Stimulated activated CD8-positive, alpha-beta memory T cell treated with anti-CD3 and anti-CD28 coated beads, Interleukin-12 subunit alpha, Interleukin-12 subunit beta, amount 100 ng/mL, for 1 hour (primary cell): ENCODE results near the gene WNT5A.
"Not testable (repeated sequence)": the region's sequence is repeated elsewhere in the genome, so short reads cannot be mapped to it uniquely, and the experiment has no call there.

Source experiments
- DNase-seq: peaks from one replicate; pipeline ENCODE4 v3.0.0-alpha.2; 2020; ENCODE audit warnings: low read depth

Gene WNT5A

DNA sequence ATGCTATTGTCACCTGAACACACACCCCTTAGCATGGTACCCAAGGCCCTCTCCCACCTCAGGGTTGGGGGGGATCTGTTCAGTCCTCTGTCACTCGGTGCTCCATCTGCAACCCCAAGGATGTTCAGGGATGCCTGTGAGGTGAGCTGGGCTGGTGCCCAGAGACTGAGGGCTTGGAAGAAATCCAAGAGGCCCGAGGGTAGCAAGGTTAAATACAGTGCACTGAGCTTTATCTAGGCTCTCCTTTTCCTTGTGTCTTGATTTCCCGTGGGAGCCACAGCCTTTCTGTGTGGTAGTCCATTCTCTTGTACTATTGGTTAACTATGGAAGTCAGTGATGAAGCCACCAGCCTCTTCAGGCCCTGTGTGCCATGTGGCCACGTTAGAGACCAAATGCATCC lies 18.7 kb upstream of the WNT5A start:
- no peak for DNase-seq

DNA sequence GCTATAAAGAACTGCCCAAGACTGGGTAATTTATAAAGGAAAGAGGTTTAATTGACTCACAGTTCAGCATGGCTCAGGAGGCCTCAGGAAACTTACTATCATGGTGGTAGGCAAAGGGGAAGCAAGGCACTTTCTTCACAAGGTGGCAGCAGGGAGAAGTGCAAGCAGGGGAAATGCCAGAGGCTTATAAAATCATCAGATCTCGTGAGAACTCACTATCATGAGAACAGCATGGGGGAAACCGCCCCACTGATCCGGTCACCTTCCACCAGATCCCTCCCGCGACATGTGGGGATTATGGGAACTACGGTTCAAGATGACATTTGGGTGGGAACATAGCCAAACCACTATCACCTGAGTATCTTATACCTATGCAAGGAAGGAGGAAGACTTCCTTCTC lies 18.0 kb upstream of the WNT5A start:
- not testable (repeated sequence) for DNase-seq

DNA sequence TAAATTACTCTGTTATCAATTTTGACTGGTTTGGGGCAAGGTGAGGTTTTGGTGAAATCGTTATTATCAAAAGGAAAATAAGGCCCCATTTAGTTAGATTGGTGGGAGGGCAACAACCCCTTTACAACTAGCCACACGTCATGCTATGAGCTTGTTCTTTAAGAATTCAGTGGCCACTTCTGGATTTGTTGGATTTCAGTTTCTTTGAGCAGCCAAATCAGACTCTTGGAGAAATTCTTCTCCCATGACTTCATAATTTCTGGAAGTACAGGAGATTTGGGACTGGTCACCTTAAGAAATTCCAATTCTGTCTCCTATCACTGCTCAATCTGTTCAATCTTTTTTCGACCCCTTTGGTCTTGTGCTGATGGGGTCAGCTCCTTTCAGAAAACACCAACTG lies 14.8 kb upstream of the WNT5A start:
- DNase-seq = no peak

DNA sequence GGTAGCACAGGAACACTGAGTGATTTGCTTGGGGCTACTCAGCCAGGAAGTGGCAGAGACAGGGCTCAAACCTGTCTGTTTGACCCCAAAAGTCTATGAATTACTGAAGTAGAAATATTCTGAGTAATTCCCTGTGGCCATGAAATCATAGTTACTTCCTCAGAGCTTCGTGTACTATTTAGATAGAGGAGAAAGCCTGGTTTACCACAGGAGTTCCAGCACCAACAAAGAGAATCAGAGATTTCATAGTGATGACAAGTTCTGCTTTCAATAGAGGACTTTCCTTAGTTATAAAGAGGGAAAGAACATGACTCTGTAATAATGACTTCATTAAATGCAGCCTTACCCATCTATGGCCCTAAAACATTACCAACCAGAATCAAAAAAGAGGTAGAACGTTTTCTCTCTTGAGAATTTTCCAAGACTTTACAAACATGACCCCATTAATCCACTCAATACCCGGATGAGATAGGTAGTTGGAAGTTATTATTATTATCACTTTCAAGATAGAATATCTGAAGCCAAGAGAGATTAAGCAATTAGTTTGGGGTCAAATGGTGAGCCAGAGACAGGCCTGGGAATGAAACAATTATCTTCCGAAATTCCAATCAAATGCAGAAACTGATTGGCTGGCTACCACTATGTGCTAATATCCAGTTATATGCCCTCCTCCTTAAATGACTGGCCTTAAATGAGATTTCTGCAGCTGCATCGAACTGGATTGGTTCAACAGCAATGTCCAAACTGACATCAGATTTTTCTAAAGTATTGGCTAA lies 13.6 kb upstream of the WNT5A start:
- DNase-seq = no peak

DNA sequence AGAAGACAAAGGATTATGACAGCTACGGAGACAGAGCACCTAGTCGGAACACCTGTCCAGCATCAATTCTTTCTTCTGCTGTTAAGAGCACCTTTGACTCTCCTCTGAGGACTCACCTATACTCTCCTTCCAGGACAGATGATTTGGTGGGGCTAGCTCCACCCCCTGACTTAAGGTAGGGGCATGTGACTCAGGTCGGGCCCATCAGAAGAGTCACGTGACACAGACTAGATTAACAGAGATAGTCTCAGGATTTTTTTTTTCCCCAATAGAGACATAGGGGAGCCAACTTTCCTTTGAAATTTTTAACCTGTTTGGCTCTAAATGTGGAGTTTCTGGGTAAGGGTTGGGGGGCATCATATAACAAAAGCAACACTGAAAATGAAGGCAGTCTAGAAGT lies 11.4 kb upstream of the WNT5A start:
- no peak for DNase-seq

DNA sequence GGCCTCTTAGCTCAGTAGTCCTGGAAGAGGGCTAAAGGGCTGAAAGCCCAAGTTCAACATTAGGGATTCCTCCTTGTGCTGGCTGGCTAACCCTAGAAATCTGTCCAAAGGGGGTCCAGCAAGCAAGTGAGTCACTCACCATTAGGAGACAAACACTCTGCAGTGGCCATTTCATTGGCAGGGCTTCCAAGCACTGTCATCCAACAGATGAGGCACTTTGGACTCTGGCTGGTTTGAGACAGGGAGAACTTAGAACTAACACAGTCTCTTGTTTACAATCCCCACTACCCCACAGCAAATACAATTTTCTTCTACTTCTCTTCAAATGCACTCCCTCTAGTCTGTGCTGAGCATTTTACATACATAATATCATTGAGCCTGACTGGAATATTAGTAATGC lies 10.1 kb upstream of the WNT5A start:
- DNase-seq = no peak

DNA sequence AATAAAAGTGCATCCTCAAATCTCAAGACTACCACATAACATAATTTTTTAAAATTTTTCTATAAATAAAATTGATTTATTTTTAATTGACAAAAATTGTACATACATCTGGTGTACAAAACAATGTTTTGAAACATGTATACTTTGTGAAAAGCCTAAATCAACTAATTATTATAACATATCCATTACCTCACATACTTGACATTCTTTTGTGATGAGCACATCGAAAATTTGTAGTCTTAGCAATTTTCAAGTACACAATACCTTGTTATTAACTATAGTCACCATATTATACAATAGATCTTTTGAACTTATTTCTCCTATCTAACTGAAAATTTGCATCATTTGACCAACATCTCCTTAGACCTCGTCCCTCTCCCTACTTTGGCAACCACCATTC lies 7.9 kb upstream of the WNT5A start:
- no peak for DNase-seq

DNA sequence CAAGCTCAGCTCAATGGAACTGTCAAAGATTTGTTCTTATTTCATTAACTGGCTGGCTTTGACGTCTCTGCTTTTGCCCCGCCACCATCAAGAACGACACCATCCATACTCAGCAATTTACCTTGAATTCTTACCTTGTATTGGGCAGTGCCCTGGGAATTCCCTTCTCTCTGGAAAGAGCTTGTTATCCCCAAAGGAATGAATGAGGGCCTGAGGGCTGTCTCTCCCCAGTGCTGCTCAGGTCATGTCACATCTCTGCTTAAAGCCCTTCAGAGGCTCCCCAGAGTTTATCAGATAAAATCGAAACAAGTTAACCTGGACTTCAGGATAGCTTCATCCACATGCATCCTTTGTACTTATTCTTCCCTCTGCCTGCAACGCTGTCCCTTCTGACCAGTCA lies 5.9 kb upstream of the WNT5A start:
- DNase-seq = no peak

DNA sequence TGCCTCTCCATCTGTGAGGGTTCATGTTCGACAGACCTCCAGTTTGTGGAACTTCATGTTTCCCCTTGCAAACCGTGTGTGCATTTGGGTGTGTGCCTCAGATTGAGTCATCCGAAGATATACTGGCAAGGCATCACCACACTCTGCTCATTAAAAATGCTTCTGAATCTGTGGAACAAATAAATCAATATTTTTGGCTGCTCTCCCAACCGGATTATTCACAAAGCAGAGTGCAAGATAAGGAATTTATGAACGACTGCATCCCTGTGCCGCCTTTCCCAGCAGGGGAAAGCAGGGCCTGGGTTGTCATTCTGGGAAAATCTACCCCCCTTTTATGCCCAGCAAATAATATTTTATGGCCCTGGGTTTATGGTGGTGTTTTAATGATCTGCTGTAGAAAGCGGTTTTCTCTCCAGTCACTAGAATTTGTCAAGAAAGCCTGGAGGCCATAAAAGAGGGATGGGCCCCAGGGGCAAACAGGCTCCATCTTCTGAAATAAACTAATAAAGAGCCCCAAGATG lies 4.2 kb upstream of the WNT5A start:
- DNase-seq = no peak

DNA sequence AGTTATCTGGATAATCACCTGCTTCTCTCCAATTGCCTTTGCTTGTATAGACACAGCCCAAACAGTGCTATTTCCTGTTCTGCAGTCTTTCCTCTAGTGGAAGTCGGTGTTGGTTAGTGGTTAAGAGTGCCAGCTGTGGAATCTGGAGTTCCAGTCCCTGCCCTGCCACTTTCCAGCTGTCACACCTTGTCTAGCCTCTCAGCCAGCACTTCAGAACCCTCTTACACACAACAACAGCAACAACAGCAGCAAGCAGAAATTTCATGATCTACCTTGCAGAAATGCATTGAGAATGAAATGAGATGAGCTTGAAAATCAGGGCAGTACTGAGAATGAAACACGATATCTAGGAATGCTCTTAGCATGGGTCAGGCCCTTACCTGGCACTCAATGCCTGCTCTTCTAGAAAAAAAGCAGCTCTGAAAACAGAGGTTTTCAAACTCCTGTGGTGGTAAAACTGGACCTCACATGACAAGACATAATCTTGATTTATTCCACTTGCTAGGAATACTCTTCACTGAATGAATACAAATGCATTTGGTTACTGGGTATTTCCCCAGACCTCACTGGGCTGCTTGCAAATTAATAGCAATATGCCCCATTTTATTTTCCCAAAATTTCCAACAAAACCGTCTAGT lies 3.3 kb upstream of the WNT5A start:
- no peak for DNase-seq

DNA sequence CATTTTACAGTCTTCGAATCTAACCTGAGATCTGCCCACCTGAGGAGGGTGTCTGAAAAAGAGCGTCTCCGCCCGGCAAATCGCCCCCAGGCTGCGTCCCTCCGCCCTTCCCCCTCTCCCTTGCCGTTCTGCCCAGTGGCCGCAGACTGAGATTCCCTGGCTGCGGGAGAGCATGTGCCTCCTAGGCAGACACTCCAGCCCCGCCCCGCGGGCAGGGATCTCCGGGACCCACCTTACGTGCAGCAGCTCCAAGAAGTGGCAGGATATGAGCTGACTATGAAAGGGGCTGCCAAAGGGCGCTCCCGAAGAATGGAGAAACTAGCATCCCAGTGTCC lies 2.7 kb upstream of the WNT5A start:
- DNase-seq = no peak

DNA sequence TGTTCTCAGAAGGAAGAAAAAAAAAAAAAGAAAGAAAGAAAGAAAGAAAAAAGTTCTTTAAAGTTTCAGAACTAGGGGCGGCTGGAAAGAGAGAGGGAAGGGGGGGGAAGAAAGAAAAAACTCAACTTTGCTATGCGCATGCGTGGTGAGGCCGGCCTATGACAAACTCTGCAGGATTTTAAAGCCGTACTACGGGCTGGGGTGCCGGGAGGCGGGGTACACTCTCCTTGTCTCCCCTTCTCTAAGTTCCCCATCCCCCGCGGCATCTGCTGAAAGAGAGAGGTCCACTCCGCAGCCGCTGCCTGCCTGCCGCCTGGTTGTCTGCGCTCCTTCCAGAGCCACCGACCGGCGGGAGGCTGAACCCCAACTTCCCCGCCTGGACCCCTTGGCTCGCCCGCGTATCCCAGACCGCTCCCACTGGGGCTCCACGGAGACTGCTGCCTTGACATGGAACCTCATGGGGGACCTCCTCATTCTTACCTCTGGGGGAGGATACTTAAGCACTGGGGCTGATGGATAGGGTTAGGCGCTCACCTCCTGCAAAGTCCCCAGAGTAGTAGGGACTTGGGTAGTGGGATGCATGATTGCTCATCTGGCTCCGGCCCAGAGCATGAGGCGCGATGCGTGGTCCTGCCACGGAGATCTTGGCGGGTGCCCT lies 1.4 kb upstream of the WNT5A start:
- DNase-seq = no peak

DNA sequence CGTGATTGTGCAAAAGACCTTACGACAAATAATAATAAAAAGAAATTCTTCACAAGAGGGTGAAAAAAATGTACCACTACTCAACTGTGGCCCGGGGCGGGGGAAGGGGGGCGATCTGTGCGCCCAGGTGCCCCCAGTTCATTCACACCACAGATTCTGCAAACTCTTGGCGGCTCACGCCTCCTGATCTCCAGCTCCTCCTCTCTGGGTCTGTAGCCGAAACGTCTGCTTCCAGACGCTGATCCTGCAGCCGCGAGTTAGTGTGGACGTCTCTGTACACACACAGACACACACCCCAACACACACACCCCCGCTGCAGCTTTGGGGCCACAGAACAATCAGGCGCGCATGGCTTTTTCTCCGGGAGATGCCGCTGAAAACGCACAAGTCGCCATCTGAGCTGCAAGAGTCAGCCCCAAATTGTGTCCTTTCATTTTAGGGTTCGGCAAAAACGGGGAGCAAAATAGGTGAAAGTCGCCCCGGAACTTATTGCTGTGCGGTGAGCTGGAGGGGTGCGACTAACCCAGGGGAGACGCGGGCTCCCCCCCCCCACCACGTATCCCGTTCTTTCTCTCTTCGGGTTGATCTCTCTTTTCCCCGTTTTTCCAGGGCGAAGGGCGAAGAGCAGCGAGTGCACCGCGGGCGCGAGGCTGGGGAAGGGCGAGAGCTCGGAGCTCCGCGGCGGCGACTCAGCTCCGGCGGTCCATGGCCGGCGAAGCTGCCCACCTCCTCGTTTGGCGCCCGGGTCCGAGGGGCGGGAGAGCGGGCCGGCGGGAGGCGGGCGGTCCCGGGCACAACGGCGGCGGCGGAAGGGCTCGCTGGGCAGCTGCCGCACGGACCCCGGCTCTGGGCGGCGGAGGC lies 505 bp upstream of the WNT5A start:
- DNase-seq = no peak

DNA sequence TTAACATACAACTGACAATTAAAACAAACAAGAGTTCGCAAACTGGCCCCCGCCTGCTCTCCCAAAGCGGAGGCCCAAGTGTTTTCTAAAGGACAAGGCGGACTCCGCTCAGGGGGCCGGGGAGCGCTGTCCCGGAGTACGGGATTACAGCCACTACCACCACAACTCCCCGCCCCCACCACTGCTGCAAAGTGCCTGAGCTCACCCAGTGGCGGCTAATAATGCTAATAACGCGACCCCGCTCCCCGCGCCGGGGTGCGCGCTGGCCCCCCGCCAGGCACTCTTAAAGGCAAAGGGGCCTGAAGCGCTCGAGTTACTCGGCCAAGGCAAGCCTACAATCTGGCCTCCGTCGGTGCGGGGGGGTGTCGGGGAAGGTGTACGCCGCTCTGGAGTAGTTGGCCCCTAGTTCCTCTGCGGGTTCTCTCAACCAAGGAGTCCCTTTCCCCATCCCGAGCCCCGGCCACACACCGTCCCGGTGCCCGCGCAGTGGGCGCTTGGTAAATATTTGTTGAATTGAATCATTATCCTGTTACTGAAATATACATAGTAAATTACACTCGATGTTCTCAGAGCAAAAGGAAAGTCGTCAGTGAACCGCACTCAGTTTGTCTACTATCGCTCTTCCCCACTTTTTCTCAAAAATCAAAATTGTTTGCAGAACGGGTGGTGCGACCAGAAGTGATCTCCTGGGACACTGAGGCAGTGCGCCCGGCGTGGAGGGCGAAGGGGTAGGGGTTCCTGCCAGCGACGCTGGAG lies 827 bp downstream of the WNT5A start:
- DNase-seq = no peak

DNA sequence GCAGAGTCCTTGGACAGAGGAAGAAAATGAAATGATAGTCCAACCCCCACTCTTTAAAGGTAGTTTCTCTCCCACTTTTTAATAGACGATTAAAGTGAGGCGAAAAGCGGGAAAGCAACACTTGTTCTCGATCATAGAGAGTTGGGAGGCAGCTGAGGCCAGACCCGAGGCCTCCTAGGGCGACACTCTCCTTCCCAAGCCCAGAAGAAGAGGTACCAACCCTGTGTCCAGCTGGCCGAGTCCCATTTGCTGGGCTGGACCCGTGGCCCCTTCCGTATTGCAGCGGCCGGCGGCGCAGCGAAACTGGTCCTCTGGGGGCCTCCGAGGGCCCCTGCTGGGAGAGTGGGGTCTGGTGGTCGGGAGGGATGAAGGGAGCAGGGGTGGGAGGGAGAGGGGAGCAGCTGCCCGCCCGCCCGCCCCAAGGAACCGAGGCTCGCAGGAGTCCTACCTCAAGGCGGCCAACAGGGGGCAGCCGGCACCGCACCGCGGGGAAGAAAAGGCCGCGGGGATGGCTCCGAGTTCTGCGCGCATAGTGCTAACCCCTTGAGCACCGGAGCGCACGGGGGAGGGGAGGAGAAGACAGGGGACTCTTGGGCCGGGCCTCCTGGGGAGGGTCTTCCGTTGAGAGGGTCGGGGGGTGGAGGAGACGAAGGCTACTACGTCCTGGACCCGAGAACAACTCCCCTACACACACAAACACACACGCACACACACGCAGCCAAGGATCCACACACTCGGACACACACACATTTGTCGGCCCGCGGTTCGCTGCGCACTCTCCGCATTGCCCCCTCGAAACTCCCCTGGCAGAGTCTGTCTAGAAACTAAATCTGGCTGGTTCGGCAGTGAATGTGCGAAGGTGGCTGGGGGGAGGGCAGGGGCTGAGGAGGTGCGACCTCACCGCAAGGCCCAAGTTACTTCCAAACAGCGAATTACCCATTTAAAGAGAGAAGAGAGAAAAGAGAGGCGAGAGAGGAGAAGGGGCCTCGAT lies 2.0 kb downstream of the WNT5A start:
- DNase-seq = no peak

DNA sequence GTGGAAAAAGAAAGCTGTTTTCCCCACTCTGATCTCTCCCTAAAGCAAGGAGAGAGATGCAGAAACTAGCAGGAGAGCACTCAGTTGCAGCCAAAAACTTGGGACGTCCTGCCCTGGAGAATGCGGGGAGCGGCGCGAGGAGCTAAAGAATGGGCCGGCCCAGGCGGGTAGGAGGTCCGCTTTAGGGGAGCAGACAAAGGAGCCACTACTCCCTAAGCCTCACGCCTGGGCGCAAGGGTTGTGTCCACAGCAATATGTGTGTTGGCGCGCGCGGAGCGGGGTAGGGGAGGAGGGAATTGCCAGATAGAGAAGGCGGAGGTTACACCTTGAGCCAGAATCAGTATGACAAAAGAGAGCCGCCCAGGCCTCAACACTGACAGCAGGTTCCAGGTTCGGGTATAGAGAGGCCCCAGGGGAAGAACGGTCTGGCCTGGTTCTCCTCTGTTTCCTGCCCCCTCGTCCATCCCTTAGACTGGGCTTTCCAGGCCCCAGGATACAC lies 2.9 kb downstream of the WNT5A start:
- DNase-seq = no peak

DNA sequence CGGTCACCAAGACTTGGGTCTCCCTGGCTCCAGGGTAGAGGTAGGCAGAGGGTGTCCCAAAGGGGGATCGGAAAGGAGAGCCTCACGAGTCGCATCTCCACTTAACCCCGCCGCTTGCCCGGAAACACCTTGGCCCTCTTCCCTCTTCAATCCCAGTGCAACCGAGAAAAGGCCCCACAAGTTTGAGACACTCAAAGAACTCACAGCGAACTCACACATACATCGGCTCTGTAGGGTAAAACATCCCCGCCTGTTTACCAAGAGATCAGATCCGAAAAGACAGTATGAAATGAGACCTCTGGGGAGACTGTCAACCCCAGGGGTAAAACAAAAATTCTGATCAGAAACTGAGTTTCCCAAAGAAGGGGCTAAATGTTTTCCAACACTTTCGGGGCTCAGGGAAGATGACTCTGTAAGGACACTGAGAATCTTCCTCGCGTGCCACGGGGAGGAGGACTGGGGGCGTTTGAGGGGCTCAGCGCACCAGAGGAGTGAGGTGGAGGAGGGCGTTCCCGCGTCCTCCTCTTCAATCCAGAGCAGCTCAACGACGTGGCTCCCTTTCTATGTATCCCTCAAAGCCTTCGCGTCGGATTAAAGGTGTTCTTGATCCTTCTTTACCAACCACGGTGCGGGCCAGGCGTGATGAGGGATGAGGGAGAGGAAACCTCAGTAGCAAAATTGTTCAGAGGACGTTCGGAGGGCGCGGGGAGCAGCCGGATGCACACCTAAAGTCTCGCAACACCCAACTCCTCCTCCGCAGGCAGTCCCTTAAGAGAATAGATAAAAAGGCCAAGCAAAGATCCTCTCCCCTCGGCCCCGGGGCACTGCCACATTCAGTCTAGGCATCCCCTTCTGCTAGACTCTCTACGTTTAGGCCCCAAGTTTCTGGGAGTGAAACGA lies 3.7 kb downstream of the WNT5A start:
- no peak for DNase-seq

DNA sequence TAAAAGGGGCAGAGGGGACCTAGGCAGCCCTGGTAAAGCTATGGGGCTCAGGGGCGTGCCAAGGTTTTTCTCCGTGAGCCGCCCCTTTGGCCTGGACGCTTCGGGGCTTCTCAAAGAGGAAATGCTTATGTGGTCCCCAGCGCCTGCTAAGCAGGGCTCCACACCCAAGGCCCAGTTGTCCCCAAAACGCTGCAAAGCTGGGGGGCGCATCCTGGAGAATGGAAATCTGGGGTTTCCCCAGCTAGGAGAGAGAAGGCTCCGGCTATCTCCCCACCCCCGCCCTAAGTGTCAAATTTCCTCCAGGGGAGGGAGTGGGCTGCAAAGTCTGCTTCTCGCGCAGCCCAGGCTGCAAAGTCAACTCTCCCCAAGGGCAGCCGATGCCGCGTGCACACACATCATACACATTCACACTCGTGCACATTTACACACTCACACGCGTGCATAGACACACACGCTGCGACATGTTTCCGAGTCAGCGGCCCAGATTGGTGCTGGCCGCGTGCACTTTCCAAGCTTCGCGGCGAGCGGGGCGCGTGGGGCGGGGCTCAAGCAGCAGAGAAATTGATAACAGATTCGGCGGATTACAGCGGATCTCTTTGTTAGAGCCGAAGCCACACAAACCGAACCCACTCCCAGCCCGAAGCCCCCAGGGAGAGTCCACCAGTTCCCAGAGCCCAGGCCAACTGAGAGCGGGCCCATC lies 4.5 kb downstream of the WNT5A start:
- DNase-seq = no peak
